ENCODE results near the gene AQP6.

DNA sequence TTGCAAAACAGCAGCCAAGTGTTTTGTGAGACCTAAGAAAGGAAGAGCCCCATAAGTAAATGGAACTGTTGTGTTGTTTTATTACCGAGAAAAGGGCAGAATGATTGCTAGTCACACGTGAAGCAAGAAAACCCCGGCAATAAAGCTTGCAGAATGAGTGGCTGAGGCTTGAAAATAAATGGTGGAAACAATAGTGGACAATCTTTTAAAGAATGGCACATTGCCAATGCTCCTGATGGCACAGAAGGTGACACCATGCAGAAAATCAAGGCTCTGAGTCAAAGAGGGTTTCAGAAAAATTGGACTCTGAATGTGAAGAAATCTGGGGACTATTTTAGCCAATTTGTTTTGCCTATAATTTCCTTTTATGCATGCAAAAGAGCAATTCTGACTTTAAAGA, 26.2 kb upstream of the AQP6 start:
- TF ChIP-seq, protein P1, sequence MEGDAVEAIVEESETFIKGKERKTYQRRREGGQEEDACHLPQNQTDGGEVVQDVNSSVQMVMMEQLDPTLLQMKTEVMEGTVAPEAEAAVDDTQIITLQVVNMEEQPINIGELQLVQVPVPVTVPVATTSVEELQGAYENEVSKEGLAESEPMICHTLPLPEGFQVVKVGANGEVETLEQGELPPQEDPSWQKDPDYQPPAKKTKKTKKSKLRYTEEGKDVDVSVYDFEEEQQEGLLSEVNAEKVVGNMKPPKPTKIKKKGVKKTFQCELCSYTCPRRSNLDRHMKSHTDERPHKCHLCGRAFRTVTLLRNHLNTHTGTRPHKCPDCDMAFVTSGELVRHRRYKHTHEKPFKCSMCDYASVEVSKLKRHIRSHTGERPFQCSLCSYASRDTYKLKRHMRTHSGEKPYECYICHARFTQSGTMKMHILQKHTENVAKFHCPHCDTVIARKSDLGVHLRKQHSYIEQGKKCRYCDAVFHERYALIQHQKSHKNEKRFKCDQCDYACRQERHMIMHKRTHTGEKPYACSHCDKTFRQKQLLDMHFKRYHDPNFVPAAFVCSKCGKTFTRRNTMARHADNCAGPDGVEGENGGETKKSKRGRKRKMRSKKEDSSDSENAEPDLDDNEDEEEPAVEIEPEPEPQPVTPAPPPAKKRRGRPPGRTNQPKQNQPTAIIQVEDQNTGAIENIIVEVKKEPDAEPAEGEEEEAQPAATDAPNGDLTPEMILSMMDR (IDR thresholded peaks at IDR 0.05), result no peak
- TF ChIP-seq POLR2A (IDR thresholded peaks at IDR 0.05), result no peak
